ENCODE data around the gene UBC.
"Not testable (repeated sequence)": the region's sequence is repeated elsewhere in the genome, so short reads cannot be mapped to it uniquely, and the experiment has no call there.

Gene UBC

GRCh38 chr12:124923905-124924734 is 9.7 kb upstream of the UBC start:
- DNase-seq (ENCODE audit: insufficient read length, low spot score) (no peak), FAIRE-seq (no peak)
- no peak for TF ChIP-seq CTCF (IDR thresholded peaks at IDR 0.05; ENCODE audit: insufficient read depth, missing control alignments)

- DNase-seq (ENCODE audit: insufficient read length, low spot score): no peak
- no peak for FAIRE-seq
- TF ChIP-seq CTCF (IDR thresholded peaks at IDR 0.05; ENCODE audit: insufficient read depth, missing control alignments): no peak
Measured at GRCh38 chr12:124921200-124922031, 7.0 kb upstream of the UBC start.

GRCh38 chr12:124920353-124920935 is 6.0 kb upstream of the UBC start:
- FAIRE-seq: no peak
- no peak for TF ChIP-seq CTCF (IDR thresholded peaks at IDR 0.05; ENCODE audit: insufficient read depth, missing control alignments)
- DNase-seq (ENCODE audit: insufficient read length, low spot score): no peak

DNA sequence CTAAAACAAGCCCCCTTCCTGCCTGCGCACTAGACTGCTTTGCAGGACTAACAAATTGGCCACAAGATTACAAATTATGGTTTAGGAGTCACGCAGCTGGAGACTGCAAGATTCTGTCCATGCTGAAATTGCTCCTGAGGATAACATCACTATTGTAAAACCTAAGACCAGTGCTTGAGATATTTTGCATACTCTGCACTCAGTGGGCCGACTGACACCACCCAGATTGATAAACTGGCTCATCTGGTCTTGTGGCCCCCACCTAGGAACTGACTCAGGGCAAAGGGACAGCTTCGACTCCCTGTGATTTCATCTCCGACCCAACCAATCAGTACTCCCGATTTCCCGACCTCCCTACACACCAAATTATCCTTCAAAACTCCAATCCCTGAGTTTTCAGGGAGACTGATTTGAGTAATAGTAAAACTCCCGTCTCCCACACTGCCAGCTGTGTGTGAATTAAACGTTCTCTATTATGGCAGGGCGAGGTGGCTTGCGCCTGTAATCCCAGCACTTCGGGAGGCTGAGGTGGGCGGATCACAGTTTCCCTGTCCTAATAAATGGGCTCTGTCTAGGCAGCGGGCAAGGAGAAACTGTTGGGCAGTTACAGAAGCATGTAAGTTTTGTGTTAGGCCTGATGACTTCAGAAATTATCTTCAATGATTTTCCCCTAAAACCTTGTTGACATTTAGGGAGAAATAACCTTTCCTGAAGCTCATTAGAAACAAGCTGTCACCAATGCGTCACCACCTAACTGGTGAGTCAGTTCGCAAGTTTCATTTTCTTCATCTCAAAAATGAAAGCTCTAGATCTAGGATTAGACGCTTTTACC is 5.3 kb upstream of the UBC start:
- FAIRE-seq (no peak), DNase-seq (ENCODE audit: insufficient read length, low spot score) (no peak)

DNA sequence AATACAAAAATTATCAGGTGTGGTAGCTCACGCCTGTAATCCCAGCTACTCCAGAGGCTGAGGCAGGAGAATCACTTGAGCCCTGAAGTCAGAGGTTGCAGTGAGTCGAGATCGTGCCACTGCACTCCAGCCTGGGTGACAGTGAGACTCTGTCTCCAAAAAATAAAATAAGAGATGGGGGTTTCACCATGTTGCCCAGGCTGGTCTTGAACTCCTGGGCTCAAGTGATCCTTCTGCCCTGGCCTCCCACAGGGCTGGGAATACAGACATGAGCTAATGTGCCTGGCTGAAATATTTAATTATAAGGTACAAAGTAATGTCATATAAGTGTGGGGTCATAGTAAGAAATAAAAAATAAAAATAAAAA is 4.2 kb upstream of the UBC start:
- FAIRE-seq; DNase-seq (ENCODE audit: insufficient read length, low spot score): not testable (repeated sequence)

More for the DNA sequence above, 5.3 kb upstream of the UBC start:
- TF ChIP-seq CTCF (IDR thresholded peaks at IDR 0.05; ENCODE audit: insufficient read depth, missing control alignments): no peak

DNA sequence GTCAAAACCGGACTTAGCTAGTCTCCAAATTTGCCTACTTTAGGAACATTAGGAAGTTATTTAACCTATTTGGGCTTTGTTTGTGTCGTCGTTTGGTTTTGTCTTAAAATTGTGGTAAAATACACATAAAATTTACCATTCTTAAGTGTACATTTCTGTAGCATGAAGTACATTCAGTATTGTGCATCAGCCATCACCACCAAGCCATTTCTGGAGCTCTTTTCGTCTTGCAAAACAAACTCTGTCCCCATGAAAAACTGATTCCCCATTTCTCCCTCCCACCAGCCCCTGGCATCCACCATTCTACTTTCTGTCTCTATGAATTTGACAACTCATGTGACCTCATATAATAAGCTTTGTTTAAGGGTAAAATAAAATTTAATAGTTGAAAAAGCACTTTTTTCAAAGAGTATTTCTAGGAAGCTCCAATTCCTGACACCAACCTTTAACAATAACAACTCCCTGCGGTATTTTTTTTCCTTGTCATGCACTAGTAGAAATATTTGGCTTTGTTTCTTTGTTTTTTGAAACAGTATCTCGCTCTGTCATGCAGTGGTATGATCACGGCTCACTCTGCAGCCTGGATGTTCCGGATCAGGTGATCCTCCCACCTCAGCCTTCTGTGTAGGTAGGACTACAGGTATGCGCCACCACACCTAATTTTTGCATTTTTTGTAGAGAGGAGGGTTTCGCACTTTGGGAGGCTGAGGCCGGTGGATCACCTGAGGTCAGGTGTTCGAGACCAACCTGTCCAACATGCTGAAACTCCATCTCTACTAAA is 3.6 kb upstream of the UBC start:
- FAIRE-seq (no peak), DNase-seq (ENCODE audit: insufficient read length, low spot score) (no peak)
- TF ChIP-seq CTCF (IDR thresholded peaks at IDR 0.05; ENCODE audit: insufficient read depth, missing control alignments): no peak

Data from D721Med (cell line).